ENCODE results near the gene ZMIZ2. TPM values are rescaled to one million over a fixed set of nuclear protein-coding genes. Genes with fewer than 3 reads are reported as not detected.
"Not testable (repeated sequence)": the region's sequence is repeated elsewhere in the genome, so short reads cannot be mapped to it uniquely, and the experiment has no call there.

The ZMIZ2 gene
- total and polyA plus RNA-seq, 2 donors (not counting 1 experiment from before 2014, with no cell fraction given) = 254 to 442 TPM

GRCh38 chr7:44724276-44724675, 24.4 kb upstream of the ZMIZ2 start:
- Mint-ChIP-seq H3K4me3 (no peak overlapping the region), H3K4me1 (no peaks in the 10 kb centered on the region), H3K27ac (no peak overlapping the region), H3K9me3 (ENCODE audit: insufficient read depth) (no peaks in the 10 kb centered on the region), H3K27me3 (peaks cover 6% of the 10 kb centered on the region)
- ATAC-seq (ENCODE audit: low read depth) = no peak
- H2AFZ ChIP-seq (ENCODE audit: insufficient read depth, low read depth, low read length, poor library complexity, severe bottlenecking) = no peak overlapping the region
- H3K27ac ChIP-seq (ENCODE audit: low read length in 2 of 2) = no peak overlapping the region
- H3K4me3 ChIP-seq (ENCODE audit: control extremely low read depth in 1 of 5, extremely low read depth in 1 of 5, insufficient read depth in 1 of 5, low read depth in 2 of 5, low read length in 4 of 5) = no peak overlapping the region
- no peaks in the 10 kb centered on the region for H3K36me3 ChIP-seq (replicated peaks in 1 of 2; ENCODE audit: control extremely low read depth in 1 of 2, control insufficient read depth in 1 of 2, extremely low read depth in 1 of 2, insufficient read depth in 2 of 2, low read length in 1 of 2)
- ChIA-PET CTCF (no interaction called here), POLR2A (no interaction called here)
- H3K9ac ChIP-seq (ENCODE audit: low read length) = no peak overlapping the region
- H3K9me3 ChIP-seq (ENCODE audit: control extremely low read depth in 1 of 3, control insufficient read depth in 2 of 3, insufficient read depth in 1 of 3, low read length in 2 of 3) = peaks cover 0 to 16% (median 7%) of the 10 kb centered on the region in 3 donors
- DNase-seq = no peak
- no peak overlapping the region for H3K4me2 ChIP-seq (replicated peaks; ENCODE audit: low read depth, low read length, poor library complexity, severe bottlenecking)
- no peak for TF ChIP-seq EZH2 (IDR thresholded peaks at IDR 0.05; ENCODE audit: borderline replicate concordance, insufficient read depth, low read depth, low read length, poor library complexity, severe bottlenecking)
- no peak for TF ChIP-seq CTCF (IDR thresholded peaks at IDR 0.05)
- no peaks in the 10 kb centered on the region for H3K27me3 ChIP-seq (replicated peaks in 1 of 4; ENCODE audit: control extremely low read depth in 1 of 4, control insufficient read depth in 3 of 4, insufficient read depth in 4 of 4, low read length in 3 of 4)
- H4K20me1 ChIP-seq (ENCODE audit: control insufficient read depth, insufficient read depth, low read length, poor library complexity, severe bottlenecking) = no peaks in the 10 kb centered on the region
- H3K79me2 ChIP-seq (ENCODE audit: control insufficient read depth, insufficient read depth, low read length) = no peaks in the 10 kb centered on the region
- intact Hi-C loops (cut with micrococcal nuclease) = no loop called here
- H3K4me1 ChIP-seq (ENCODE audit: control insufficient read depth in 2 of 2, insufficient read depth in 2 of 2, low read length in 2 of 2) = no peaks in the 10 kb centered on the region
- 100% methylated on average over 4 of the region's 4 CpGs for WGBS (ENCODE audit: insufficient coverage)

GRCh38 chr7:44726250-44726649, 22.4 kb upstream of the ZMIZ2 start:
- CTCF ChIA-PET; intact Hi-C loops (cut with micrococcal nuclease); ATAC-seq (ENCODE audit: low read depth); H4K20me1 ChIP-seq (ENCODE audit: control insufficient read depth, insufficient read depth, low read length, poor library complexity, severe bottlenecking); H3K27me3 ChIP-seq (replicated peaks in 1 of 4; ENCODE audit: control extremely low read depth in 1 of 4, control insufficient read depth in 3 of 4, insufficient read depth in 4 of 4, low read length in 3 of 4); POLR2A ChIA-PET; H3K27me3 Mint-ChIP-seq; H3K27ac ChIP-seq (ENCODE audit: low read length in 2 of 2); H3K9me3 ChIP-seq (ENCODE audit: control extremely low read depth in 1 of 3, control insufficient read depth in 2 of 3, insufficient read depth in 1 of 3, low read length in 2 of 3); H3K9me3 Mint-ChIP-seq (ENCODE audit: insufficient read depth); H3K36me3 ChIP-seq (replicated peaks in 1 of 2; ENCODE audit: control extremely low read depth in 1 of 2, control insufficient read depth in 1 of 2, extremely low read depth in 1 of 2, insufficient read depth in 2 of 2, low read length in 1 of 2); H2AFZ ChIP-seq (ENCODE audit: insufficient read depth, low read depth, low read length, poor library complexity, severe bottlenecking); H3K9ac ChIP-seq (ENCODE audit: low read length); H3K4me1 Mint-ChIP-seq; DNase-seq; H3K79me2 ChIP-seq (ENCODE audit: control insufficient read depth, insufficient read depth, low read length); H3K4me1 ChIP-seq (ENCODE audit: control insufficient read depth in 2 of 2, insufficient read depth in 2 of 2, low read length in 2 of 2); H3K4me2 ChIP-seq (replicated peaks; ENCODE audit: low read depth, low read length, poor library complexity, severe bottlenecking); H3K4me3 Mint-ChIP-seq; H3K4me3 ChIP-seq (ENCODE audit: control extremely low read depth in 1 of 5, extremely low read depth in 1 of 5, insufficient read depth in 1 of 5, low read depth in 2 of 5, low read length in 4 of 5); H3K27ac Mint-ChIP-seq: not testable (repeated sequence)
- WGBS (ENCODE audit: insufficient coverage) = 93% methylated on average over 6 of the region's 7 CpGs
